HG03354 (cell line): ENCODE results near the gene FBXL20.
"Not testable (repeated sequence)": the region's sequence is repeated elsewhere in the genome, so short reads cannot be mapped to it uniquely, and the experiment has no call there.

ENCODE experiments used
- ATAC-seq: cut with Tn5 transposase; IDR thresholded peaks from one replicate; pipeline ENCODE4 v1.9.1; 2021; ENCODE audit warnings: mild to moderate bottlenecking; ENCODE audit not compliant: unreplicated experiment, poor library complexity, severe bottlenecking

Gene FBXL20, protein sequence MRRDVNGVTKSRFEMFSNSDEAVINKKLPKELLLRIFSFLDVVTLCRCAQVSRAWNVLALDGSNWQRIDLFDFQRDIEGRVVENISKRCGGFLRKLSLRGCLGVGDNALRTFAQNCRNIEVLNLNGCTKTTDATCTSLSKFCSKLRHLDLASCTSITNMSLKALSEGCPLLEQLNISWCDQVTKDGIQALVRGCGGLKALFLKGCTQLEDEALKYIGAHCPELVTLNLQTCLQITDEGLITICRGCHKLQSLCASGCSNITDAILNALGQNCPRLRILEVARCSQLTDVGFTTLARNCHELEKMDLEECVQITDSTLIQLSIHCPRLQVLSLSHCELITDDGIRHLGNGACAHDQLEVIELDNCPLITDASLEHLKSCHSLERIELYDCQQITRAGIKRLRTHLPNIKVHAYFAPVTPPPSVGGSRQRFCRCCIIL

DNA sequence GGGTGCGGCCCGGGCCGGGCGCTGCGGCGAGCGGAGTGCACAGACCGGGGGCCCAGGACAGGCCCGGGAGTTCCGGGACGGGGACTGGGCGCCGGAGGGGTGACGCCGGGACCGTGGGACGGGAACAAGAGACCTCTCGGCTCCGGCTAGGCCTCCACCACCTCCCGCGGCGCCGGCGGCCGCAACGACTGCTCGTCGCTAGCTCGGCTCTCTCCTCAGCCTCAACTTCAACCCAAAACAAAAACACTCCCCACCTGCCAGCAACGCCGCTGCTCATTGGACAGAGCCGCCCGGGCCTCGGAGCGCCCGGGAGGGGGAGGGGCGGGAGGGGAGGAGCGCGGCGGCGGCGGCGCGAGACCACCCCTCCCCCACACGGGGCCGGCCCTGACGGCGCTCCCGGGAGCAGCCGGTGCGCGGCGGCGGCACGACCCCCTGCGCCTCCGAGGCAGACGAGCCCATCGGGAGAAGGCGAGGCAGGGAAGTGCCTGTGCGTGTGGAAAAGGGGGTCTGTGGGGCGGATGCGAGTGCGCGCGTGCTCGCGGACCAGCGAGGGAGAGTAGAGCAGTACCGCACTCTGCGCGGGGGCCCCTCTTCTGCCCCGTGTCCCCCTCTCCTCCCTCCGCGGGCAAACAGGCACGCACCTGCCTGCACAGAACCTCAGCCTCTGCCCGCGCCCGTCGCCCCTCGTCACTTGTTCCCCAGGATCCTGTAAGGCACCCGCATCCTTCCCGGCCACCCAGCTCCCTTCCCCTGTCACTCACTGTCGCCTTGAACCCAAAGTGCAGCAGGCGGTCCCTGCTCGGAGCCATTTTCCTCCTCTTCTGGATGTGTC lies at the start of gene FBXL20:
TSS of gene FBXL20 (minus strand) at position 215 of the 832 bp plus-strand sequence. CDS start 224 bp downstream, outside the sequence.
- ATAC-seq: peak; percentile 68

DNA sequence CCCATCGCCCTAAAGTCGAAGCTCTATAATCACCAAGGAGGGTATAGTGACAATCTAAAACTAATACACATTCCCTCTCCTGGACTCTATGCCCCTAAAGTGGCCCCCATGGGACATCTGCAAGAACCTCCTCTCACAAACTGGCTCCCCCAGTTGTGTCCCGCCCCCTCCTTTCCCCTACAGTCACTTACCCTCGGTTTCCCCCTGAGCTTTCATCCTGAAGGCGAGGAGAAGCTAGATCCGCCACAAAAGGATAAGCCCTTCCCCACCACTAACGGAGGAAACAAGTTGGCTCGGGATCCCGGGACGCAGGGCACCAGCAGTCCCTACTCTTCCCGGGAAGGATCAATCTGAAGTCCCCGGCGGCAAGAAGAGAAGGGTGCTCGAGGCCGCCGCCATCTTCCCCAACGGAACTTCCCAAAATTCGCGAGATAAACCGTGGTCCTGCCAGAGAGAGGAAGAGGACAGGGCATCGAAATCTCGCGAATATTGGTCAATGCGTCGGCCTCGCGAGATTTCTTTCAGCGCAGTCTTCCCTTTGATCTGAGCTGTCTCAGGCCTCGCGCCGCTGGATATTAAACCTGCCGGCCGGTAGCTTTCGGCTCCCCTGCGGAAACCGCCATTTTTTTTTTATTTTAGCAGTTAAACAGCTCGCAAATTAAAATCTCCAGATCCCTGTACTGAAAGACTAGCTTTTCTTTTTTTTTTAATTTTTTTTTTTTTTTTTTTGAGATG lies 49.6 kb upstream of the FBXL20 start, which contains the start of gene MED1:
TSS of gene MED1 (minus strand) at position 417 of the 735 bp plus-strand sequence. CDS start at position 216, 201 bp downstream.
- ATAC-seq: peak; percentile 92

DNA sequence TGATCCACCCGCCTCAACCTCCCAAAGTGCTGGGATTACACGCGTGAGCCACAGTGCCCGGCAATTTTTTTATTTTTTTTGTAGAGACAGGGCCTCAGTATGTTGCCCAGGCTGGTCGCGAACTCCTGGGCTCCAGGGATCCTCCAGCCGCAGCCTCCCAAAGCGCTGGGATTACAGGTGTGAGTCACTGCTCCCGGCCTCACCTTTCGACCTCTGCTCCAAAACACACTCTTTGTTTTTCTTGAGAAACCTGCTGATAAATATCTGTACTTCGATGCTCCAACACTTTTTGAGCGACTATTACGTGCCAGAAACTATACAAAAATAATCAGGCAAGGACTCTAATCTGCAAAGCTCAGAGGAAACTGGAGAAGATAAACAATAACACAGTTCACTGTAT lies 48.6 kb upstream of the FBXL20 start:
- ATAC-seq: no peak

DNA sequence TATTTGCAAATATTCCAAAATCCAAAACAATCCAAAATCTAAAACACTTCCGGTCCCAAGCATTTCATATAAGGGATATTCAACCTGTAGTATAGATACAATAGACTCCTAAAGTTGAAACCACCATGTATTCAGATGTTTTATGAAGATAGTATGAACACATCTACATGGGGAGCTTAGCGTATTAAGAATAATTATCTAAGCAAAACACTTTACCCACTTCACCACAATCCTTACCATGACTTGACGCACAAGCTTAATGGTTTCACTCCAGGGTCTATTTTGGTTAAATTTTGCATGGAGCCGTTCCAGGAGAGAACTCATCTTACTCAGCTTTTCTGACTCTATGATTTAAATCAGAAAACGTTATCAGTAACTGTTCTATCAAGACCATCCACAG lies 46.1 kb upstream of the FBXL20 start:
- no peak for ATAC-seq

DNA sequence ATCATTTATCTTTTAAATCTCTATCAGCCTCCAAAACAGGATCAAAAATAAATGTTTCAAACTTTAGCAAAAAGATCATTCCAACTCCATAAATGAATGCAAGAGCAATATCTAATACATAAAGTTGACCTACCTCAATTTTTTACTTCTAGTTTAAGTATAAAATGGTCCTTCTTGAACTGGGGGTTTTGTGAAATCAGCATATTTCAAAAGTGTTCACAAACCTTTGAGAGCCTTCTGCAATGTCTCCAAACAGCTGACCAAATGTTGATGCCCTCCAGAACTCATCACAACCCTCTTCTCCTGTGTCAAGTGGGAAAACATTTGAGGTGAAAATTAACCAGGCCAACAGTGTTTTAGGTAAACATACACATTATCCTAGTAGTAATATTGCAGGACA lies 41.9 kb upstream of the FBXL20 start:
- ATAC-seq: no peak

DNA sequence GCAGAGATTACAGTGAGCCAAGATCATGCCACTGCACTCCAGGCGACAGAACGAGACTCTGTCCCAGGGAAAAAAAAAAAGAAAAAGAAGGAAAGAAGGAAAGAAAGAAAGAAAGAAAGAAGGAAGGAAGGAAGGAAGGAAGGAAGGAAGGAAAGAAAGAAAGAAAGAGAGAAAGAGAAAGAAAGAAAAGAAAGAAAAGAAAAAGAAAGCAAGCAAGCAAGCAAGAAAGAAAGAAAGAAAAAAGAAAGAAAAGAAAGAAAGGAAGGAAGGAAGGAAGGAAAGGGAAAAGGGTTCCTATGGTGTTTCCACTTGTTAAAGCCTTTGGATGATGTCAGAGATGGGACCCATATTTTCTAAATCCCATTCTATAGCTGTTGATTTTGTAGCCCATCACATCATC lies 38.4 kb upstream of the FBXL20 start:
- not testable (repeated sequence) for ATAC-seq

DNA sequence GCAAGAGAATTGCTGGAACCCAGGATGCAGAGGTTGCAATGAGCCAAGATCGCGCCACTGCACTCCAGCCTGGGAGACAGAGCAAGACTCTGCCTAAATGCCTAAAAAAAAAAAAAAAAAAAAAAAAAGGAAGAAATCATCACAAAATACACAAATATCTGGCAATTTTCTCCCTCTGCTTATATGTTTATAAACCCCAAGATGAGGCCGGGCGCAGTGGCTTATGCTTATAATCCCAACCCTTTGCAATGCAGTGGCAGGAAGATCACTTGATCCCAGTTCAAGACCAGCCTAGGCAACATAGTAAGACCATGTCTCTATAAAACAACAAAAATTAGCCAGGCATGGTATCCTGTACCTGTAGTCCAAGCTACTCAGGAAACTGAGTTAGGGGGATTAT lies 28.2 kb upstream of the FBXL20 start:
- no peak for ATAC-seq

DNA sequence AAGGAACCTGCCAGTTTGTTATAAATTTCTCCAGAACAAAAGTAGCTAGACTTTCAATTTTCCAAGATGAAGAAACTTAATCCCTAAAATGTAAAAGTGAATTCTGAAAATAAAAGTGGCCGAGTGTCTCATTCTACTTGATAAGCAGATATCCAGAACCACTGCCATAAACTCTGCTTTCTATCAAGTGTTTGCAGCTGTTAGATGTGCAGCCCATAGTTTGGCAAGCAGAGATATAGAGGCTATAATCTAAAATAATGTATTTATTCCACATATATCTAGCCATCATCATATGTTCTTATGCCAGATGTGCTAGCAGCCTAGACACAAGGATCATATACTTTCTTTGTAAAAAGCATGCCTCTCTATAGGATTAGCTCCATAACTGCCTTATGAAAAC lies 14.7 kb upstream of the FBXL20 start:
- no peak for ATAC-seq

DNA sequence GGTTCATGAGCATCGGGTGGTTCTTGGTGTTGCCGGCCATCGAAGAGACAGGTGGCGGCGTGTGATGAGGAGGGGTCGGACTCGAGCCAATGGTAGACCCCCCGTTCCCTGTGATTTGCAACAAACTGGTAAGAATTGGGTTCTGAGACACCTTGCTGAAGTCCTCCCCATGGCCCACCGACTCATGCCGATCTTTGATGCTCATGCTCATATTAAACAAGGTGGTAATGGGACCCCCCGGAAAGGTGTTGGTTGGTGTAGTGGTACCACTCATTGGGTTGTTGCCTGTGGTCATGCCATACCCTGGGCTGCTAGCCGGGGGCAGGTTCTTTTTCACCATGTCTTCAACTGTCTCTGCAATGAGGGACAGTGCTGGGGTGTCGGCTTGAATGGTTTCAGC lies 8.9 kb upstream of the FBXL20 start:
- no peak for ATAC-seq

DNA sequence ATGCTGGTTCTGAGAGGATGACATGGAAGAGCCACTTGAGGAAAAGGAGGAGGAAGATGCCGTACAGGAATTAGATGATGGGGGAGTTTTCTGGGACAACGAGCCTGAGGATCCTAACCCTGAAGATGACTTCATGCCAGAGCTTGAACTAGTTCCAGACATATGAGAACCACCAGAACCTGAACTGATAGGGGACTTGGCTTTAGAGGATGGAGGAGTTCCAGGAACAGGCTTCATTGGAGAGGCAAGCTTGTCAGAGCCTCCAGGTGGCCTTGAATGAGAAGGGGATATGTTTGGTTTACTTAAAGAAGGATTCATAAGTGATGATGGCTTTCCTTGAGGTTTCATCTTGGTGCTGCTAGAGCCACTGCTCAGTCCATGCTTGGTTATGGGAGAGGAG lies 6.9 kb upstream of the FBXL20 start:
- ATAC-seq: no peak

DNA sequence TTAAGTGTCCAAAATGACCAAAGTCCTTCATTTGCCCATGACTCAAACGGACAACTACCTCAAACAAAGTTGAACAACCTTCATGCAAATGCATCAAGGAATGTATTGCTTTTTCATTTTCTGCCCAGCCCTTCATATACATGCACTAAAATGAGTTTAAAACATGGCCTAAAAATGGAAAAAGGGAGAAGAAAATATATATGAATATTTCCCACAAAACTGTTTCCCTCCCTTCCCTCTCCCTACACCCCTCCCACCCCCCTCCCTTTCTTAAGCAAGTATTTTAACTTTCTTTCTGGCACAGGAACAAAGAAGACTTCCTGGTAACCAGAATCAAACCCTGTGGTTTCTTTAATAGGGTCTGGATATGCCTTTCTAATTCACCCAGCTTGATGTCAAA lies 5.5 kb upstream of the FBXL20 start:
- no peak for ATAC-seq

DNA sequence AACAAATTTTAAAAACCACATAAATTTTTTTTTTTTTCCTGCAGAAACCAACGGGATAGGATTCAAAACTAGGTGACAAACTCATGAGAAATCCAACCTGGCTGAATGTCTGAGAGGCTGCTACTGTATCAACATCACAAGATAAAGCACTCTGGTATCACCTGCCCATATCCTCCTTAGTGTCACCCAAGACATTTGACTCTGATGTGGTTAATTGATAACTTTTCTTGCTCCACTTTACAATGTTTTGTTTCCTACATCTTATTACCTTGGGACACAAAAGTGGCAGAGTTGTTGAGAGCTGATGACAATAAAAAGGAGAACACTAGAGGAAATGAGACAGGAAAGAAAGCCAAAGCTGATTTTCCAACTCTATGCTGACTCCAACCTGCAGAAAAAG lies 4.0 kb upstream of the FBXL20 start:
- ATAC-seq: no peak

DNA sequence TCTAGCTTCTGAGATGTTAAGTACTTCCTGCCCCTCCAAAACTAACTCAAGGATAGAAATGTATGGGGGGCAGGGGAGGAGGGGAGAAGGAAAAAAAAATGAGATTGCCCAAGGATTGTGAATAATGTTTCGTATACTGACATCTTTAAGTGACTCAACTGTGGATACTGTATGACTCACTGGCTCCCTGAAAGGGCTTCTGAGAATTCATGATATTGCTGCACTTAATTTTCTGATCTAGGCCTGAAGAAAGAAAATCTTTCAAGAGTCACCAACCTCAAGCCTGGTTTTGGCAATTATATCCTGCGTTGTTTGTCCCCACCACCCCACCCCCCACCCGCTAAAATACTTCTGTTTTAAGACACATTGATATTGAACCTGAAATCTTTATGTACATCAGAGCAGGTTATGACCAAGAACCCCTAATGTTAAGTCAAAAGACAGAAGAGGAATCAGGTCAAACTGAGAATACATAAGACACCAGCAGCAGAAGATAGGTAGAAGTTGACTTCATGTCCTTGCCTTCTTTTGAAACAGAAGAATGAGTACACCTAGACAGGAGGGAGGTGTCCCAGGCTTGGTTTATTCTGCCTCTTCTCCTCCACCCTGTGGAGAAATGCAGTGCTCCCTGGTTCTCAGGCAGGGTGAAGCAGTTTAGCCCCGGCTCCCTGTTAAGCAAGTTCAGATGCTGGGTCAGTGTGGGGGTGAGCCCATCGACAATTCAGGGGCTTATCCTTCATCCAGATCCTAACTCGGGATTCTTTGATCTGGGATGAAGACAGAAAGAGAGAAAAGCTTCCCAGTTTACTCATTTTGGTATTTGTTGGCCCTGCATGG lies 3.3 kb upstream of the FBXL20 start:
- no peak for ATAC-seq

DNA sequence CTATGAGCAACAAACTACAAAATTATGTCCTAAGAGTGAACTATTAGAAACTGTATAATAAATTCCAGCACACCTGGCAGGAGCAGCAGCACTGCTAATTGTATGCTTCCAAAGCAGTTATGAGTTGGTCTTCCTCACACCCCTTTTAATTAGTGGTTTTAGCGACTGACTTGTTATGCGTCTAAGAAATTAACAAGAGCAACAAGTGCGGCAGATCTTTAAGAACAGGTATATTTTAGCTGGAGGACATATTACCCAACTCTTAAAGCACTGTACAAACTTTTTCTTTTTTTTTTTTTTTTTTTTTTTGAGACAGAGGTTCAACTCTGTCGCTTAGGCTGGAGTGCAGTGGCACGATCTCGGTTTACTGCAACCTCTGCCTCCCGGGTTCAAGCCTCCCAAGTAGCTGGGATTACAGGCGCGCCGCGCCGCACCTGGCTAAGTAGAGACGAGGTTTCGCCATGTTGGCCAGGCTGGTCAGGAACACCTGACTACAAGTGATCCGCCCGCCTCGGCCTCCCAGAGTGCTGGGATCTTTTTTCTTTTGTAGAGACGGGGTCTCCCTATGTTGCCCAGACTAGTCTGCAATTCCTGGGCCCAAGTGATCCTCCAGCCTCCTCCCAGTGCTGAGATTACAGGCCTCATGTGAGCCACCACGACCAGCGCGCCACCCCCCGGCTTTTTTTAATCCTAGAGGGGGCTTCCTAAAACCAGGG lies 1.6 kb upstream of the FBXL20 start:
- no peak for ATAC-seq

DNA sequence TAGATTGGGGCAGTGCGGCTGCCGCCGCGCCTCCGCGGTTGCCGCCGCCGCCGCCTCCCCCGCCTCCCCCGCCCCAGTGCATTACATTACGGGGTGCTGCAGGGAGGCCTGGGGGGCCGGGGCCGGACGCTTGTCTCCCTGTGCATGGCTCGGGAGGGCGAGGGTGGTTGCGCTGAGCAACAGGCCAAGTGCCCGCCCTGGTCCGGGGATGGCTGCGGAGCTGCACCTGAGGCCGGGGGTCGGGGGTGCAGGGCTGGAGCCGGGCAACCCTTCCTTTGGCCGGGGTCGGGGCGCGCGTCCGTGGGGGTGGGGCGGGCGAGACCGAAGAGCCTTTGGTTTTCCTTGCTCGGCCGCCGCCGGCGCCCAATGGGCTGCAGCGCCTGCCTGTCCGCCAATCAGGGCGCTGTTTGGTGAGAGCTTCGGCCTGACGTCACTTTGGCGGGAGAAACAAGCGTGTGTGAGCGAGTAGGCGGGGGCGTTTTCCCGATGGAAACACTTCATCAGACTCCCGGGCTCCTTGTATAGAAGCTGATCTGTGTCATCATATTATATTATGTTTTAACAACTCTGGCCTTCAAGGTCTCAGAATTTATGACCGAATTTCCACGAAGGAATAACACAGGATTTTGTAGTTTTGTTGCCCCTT lies 941 bp upstream of the FBXL20 start:
- ATAC-seq: peak; percentile 68

DNA sequence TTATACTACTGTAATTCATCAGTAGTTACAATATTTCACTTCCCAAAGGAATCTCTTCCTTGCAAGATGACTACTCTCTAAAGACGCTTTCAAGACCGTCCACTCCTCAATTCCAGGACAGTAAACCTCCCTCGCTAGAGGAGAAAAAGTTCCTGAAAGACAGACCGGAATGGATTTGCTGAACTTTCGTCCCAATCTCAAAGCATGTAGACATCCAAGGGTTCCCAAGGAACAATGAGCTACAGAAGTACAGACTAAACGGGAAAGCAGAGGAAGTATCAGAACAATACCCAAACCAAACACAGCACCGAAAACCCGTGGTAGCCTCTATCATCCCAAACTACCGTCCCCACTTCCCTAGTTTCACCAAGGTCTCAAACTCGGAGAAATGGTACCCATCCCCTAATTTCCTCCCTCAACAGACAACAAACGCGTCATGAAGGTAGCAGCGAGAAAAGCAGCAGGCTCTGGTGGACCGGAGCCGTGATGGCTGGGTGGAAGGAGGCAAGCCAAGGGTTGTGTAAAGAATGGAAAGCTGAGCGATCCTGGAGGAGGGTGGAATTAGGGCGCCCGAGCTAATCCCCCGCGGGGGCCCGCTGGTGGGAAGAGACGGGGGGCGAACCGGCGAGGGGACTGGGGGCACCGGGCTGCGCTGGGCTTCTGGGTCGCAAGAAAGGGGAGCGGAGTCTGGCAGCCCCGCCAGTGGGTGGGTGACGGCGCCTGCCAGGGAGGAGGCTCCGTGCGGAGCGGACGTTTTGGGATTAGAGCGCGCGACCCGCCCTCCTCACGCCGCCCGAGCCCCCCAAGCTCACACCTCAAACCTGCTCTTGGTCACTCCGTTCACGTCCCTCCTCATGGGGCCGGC lies 647 bp downstream of the FBXL20 start:
- peak; percentile 7 for ATAC-seq

DNA sequence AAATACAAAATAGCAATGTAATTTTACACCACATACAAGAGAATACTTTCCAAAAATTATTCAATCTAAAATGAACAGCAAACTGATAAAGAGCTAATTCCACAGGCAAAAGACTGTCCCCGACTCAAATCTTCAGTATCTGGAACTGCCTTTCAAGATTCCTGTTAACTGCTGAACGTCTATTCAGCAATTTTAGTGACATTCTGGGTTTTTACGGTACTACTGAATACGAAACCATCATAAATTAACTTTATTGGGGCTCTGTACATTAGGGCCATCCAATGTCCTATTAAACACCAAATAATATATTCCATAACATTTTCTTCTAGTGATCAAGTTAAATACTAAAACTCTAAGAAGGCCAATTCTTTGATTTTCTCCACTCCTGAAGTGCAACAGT lies 1.6 kb downstream of the FBXL20 start:
- no peak for ATAC-seq
